HG03457 (cell line): ENCODE data around the gene C16orf89.
"Not testable (repeated sequence)": the region's sequence is repeated elsewhere in the genome, so short reads cannot be mapped to it uniquely, and the experiment has no call there.

Experiments used
- ATAC-seq: cut with Tn5 transposase; IDR thresholded peaks from one replicate; pipeline ENCODE4 v1.9.1; 2021; ENCODE audit warnings: moderate number of reproducible peaks; ENCODE audit not compliant: unreplicated experiment

C16orf89 gene, protein sequence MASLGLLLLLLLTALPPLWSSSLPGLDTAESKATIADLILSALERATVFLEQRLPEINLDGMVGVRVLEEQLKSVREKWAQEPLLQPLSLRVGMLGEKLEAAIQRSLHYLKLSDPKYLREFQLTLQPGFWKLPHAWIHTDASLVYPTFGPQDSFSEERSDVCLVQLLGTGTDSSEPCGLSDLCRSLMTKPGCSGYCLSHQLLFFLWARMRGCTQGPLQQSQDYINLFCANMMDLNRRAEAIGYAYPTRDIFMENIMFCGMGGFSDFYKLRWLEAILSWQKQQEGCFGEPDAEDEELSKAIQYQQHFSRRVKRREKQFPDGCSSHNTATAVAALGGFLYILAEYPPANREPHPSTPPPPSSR

GRCh38 chr16:5065813-5066212 lies at the start of gene C16orf89:
TSS of gene C16orf89 (minus strand) at chr16:5065956. CDS start at chr16:5065908, 48 bp downstream.
- ATAC-seq, result no peak

GRCh38 chr16:5110933-5111332 lies 45.2 kb upstream of the C16orf89 start:
- ATAC-seq, result not testable (repeated sequence)

GRCh38 chr16:5108505-5109158 lies 42.9 kb upstream of the C16orf89 start:
- no peak for ATAC-seq

GRCh38 chr16:5105039-5105438 lies 39.3 kb upstream of the C16orf89 start:
- not testable (repeated sequence) for ATAC-seq

- not testable (repeated sequence) for ATAC-seq
These were observed 37.7 kb upstream of the C16orf89 start for GRCh38 chr16:5103296-5104032.

- ATAC-seq, result not testable (repeated sequence)
These were observed 33.4 kb upstream of the C16orf89 start for GRCh38 chr16:5099174-5099573.

DNA sequence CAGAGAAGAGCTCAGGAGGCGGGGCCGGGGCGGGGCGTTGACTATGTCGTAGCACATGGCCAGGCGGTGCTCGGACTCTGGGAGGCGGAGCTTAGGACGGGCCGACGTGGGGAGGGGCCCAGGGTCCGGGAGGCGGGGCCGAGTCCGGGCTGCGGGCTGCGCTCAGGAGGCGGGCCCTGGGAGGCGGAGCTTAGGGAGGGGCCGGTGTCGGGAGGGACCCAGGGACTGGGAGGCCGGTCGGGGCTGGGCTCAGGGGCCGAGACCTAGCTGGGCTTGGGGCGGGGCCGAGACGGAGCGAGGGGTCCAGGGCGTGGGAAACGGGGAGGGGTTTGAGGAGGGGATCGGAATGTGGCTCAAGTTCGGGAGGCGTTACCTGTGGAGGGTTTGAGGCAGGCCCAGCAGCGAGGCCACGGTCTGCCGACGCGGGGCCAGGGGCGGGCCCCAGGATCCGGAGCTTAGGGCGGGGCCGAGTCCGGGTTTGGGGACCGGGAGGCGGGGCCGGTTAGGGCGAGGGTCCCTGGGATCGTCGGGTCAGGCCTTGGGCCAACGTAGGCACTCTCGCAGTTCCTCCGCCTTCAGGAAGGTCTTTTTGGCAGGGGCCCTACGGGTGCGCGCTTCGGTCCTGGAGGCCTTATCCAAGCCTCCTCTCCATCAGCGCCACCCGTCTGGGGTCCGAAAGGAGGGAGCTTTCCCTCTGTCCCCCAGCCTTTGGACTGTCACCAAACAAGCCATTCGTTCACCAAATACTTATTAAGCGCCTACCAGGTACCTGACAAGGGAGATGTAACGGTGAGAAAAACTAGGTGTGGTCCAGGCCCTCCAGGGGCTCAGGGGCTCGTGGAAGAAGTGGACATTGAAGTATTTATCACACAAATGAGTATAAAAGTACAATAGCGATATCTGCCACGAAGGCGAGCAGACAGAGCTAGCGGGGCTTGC lies 32.7 kb upstream of the C16orf89 start:
- ATAC-seq, result peak; percentile 43

DNA sequence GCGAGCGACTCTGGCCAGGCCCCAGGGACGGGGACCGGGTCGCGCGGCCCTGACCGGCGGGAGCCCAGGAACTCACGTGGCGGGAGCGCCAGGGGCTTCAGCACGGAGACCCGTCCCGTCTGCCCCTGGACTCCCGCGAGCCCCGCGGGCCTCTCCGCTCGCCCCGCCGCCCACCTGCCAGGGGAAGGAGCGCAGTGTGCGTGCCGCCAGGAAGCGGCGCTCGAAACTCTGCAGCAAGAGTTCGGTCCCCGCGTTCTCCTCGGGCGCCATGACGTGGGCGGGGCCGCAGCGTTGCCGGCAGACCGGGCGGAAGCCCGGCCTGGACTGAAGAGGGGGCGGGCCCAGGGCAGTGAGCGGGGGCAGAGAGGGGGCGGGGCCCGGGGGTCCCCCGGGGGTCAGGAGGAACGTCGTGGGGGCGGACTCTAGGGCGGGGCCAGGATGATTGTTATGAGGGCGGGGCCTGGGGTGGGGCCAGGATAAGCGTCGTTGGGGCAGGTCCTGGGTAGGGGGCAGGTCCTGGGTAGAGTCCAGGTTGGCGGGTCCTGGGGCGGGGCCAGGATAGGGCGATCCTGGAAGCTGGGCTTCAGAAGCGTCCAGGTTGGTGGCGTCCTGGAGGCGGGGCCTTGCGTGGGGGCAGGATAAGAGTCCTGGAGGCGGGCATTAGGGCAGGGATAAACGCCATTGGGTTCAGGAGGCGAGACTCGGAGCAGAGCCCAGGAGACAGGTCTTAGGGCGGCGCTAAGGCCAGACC lies 31.9 kb upstream of the C16orf89 start, which contains the start of gene EEF2KMT:
Gene EEF2KMT (minus strand): TSS at position 326 of the 751 bp plus-strand sequence. CDS start 56 bp downstream, at position 270.
- ATAC-seq, result peak; percentile 98

DNA sequence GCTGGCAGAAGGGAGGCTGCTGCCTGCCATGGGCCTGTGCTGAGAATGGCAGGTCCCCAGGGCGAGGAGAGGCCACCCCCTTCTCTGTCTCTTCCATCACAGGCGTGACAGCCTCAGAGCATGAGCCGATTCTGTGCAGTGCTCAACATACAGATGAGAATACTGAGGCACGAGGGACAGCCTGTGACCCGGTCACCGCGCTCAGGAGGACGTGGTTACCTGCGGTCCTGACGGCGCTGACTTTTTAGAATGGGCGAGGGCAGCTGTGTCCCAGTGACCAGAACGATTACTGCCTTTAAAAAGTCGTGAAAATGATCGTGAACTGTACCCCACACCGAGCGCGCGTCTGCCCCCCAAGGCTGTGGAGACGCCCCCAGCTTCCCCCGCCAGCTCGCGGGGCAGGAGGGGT lies 31.3 kb upstream of the C16orf89 start:
- not testable (repeated sequence) for ATAC-seq

DNA sequence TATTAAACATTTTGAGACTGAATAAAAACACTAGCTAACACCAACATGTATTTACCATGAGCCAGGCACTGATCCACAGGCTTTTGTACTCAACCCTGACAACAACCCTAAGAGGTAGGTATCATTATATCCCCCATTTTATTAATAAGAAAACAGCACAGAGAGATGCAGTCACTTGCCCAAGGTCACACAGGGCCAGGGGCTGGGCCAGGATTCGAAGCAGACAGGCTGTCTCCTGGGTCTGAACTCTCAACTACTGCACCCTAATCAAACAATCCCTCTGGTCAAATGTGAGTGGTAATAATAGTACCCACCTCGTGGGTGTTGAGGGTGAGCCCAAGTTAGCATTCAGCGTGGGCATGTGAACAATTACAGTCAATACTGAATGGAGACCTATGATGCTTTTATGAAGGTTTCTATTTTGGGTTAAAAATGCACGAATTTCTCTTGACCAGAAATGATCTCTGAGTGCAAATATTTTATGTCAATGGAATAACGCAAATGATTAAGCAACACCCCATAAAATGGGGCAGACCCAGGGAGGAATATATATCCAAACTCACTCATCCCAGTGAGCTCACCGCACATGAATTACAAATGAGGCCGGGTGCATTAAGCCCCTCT lies 30.8 kb upstream of the C16orf89 start:
- not testable (repeated sequence) for ATAC-seq

- not testable (repeated sequence) for ATAC-seq
These were observed 29.5 kb upstream of the C16orf89 start for GRCh38 chr16:5095145-5095830.

DNA sequence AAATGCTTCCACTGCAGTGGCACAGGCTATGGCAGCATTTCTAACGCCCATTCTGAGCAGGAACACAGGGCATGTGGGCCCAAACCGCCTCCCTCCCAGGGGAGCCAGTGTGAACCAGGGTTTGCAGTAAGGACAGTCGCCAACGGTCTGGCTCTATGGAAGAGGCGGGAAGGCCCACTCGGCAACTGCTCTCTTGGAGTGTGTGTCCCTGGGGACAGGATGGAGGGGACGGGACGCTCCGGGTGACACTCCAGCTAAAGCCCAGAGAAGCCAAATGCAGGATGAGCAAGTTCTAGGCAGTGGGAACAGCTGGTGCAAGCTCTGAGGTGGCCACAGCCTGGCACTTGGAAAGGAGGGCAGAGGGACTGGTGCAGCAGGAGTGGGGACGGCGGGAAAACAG lies 28.0 kb upstream of the C16orf89 start:
- ATAC-seq, result not testable (repeated sequence)

DNA sequence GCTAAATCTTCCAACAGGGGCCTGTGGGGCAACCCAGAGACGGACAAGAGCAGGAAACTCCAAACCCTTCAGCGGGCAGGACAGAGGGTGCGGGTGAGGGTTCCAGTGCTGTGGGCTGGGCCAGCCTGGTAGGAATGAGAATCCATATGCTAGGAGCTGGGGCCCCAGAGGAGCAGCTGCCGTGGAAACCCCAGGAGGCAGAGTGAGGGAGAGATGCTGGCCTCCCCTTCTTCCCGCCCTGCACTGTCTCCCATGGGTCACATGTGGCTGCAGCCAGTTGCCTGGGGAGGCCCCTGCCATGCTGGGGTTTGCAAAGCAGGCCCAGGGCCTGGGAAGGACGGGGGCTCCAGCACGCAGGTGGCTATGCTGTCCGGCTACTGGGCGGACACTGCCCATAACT lies 27.3 kb upstream of the C16orf89 start:
- ATAC-seq, result not testable (repeated sequence)

DNA sequence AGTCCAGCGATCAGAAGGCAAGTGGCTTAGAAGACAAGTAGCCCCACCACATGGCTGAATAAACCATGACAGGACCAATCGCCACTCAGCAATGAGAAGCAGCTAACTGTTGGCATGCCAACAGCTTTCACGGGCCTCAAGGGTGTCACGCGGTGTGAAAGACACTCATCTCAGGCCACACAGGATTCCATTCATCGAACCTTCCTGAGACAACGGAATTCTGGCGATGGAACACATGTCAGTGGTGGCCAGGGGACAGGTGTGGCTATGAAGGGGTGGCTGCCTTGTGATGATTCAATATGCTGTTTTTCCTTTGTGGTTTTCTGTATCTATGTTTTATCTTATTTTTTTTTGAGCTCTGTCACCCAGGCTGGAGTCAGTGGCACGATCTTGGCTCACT lies 24.8 kb upstream of the C16orf89 start:
- ATAC-seq, result not testable (repeated sequence)

DNA sequence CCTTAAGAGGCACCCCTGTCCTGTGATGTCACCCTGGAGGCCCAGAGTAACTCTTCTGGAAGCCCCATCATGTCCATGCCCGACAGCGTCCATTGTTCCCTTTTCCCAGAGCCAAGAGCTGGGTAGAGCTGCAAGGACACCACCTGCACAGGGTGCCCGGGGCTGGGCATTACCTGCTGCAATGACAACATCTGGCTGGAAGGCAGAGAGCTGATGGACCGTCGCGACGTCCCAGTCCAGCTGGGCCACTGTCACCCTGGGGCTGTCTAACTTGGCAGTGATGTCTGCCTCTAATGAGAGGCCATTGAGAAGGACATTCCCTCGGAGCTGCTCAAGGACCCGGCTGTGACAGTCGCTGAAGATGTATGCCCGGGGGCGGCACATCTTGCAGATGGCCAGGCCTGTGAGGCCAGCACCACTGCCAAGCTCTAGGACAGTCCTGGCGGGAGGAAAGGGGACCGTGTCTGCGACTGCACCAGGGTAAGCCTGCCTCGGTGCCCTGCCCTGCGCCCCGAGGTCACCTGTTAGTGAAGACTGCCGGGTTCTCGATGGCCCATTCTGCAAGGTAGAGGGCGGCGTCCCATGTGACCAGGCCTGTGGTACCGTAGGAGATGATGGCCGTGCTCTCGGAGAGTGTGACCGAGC lies 24.3 kb upstream of the C16orf89 start:
- not testable (repeated sequence) for ATAC-seq

DNA sequence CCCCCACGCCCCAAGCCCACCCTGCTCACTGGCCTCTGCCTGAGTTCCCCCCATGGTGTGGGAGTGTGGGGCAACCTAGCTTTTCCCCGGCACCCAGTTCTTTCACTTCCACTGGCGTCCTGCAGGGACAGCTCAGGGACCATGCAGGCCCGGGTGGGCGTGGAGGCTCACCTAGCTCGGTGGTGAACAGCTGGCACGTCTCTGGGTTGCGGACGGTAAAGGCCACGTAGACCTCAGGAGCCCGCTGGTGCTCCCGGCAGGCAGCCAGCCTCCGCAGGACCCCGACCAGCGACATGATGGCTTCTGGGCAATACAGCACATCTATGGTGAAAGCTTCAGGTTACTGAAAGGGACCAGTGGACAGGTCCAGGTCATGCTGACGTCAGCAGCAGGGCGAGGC lies 23.2 kb upstream of the C16orf89 start:
- not testable (repeated sequence) for ATAC-seq

GRCh38 chr16:5088086-5088790 lies 22.5 kb upstream of the C16orf89 start:
- ATAC-seq, result not testable (repeated sequence)
